GM21529 (cell line): ENCODE results near the gene MYO5A.

Experiments used
- ATAC-seq: cut with Tn5 transposase; IDR thresholded peaks from one replicate; pipeline ENCODE4 v1.9.1; 2021; ENCODE audit not compliant: unreplicated experiment

MYO5A gene

DNA sequence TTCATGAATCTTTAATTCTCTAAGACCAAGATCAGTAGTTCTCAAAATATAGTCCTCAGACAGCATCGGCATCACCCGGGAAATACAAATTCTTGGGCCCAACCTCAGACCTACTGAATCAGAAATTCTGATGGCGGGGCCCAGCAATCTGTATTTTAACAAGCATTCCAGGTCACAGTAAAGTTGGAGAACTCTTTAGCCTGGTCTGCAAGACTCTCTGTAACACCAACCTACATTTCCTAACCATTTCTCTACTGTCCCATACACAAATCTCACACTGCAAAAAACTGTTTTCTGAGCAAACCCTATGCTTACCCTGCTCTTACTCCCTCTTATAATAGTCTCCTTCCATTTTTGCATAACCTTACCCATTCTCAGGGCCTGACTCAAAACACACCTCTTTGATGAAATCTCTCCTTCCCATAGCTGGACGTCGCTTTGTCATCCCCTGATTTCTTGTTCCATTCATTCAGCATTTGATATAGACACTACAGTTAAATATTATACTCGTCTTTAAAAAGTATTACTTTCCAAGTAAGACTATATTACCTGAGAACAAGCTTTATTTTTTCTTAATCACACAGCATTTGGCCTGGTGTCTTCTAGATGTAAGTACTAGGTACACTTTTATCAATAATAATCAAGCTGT lies 149.8 kb downstream of the MYO5A start:
- ATAC-seq = peak; percentile 60

DNA sequence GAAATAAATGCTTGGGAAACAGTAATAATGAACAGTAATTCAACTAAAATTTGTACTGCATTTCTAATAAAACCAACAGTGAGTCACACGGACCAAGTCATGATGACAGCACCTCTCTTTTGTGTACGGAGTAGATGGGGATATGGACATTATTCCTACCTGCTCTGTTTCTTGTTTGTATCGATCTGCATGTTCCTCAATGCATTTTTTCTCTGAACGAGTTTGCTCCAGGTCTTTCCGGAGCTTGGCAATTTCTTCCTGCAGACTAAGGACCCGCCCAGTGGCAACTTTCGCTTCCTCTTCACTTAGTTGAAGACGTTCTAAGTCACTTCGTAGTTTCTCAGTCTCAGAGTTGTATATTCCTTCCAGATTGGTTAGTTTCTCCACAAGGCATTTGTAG lies 158.7 kb downstream of the MYO5A start:
- ATAC-seq = peak; percentile 82

DNA sequence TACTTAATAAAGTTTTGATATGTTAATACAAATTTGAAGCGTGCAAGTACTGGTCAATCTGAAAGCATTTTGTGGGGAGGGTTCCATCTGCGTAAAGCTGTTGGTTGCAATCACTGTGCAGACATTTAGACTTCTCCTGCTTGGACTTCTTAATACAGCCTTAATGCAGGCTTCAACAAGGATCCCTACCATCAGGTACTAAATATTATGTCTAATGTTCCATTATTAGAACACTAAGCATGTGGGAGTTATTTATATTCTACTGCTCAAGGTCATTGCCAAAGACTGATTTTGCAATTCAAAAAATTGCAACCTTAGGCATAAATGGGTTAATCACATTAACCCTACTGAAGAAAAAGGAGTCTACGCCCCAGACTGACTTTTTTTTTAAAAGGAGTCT lies 159.2 kb downstream of the MYO5A start:
- ATAC-seq = no peak

DNA sequence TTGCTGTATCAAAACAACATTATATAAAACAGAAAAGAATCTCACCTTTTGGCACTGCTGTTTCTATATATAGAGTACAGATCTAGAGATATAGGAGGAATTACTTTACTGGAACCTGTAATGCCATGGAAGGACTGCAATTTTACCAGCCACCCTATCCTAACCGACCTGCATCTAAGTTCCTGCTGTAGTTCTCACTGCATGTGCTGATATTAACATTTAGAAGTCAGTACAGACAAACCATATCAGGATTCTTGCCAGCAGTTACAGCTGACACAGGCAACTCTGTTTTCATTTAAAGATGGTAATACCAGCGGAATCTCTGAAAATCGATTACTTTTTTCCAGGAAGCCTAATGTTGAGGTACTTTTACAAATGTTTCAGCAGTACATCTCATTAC lies 159.7 kb downstream of the MYO5A start:
- no peak for ATAC-seq

GRCh38 chr15:52368402-52368801 lies 160.3 kb downstream of the MYO5A start:
- ATAC-seq = no peak

- ATAC-seq = no peak
These were observed 166.2 kb downstream of the MYO5A start for GRCh38 chr15:52362497-52362896.

- no peak for ATAC-seq
These were observed 166.6 kb downstream of the MYO5A start for GRCh38 chr15:52361975-52362494.

DNA sequence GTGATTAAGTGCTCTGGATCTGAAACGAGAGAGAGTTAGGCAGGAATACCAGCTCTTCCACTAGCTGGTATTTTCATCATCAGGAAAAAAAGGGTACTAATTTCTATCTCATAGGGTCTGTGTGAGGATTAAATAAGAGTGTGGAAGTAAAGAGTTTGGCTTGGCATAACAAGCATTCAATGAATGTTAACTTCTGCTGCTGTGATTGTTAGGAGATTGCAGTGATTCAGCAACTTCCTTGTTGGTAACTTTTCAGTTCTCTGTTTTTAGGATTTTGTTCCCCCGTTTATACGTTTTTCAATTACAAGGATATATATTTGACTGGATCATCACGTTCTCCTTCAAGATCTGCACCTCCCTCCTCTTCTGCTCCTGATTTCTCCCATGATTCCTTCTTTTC lies 167.2 kb downstream of the MYO5A start:
- no peak for ATAC-seq

DNA sequence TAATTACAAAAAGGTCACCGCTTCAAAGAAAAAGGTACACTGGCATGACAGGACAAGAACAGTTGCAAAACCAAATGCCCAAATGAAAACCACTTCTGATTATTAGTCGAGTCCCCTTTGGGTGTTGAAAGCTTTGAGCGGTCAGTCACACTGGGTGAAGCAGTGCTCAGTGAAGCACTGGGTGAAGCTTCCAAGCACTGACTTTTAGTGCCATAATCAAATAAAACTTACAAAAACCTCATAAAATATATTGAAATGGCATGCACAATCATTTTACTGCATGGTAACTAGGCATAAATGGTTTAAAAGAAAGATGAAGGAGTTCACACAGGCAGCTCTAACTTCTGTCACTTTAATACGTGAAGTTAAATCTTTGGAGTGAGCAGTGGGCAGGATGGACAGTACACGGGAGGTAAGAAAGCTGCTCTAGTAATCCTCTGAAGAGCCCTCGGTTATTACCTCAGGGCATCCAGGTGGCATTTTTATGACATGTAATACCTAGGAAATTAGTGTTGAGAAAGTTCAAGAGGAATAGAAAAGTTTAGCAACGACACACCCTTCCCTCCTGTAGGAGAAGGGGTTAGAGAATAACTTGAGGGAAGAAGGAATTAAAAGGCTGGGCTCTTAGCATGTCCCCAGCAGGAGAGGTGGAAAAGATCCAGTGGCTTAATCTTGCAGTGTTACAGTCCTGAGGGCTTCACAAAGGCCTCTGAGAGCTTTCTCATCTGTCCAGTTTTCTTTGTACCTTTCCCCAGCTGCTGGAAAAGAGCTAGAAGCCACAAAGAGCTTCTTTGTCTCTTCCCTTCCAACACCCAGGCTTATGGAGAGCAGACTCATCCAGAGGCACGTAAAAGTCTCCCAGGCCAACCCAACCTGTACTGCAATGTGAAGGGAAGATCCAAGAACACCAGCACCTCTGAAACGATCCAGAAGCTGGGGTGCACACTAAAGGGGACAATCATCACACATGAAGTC lies 168.2 kb downstream of the MYO5A start:
- no peak for ATAC-seq

GRCh38 chr15:52359722-52360121 lies 169.0 kb downstream of the MYO5A start:
- ATAC-seq = no peak

GRCh38 chr15:52357949-52358348 lies 170.7 kb downstream of the MYO5A start:
- no peak for ATAC-seq

DNA sequence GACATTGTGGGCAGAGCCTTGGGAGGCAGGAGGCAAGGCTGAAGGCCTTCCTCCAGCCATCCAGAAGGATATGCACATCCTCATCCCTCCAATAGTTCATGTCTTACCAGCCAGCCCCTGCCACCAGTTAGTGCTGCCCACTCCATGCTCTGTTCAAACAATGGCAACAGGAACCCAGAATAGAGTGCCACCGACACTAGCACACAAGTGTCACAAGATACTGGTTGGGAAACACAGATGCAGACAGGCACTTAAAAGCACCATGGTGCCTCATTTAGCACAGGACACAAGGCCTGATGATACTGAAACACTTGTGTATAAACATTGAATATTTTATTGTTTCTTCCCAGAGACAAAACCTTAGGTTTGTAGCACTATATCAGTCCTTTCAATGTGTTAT lies 176.6 kb downstream of the MYO5A start:
- no peak for ATAC-seq

GRCh38 chr15:52351206-52351908 lies 177.3 kb downstream of the MYO5A start:
- ATAC-seq = no peak

GRCh38 chr15:52350423-52350822 lies 178.3 kb downstream of the MYO5A start:
- ATAC-seq = no peak

DNA sequence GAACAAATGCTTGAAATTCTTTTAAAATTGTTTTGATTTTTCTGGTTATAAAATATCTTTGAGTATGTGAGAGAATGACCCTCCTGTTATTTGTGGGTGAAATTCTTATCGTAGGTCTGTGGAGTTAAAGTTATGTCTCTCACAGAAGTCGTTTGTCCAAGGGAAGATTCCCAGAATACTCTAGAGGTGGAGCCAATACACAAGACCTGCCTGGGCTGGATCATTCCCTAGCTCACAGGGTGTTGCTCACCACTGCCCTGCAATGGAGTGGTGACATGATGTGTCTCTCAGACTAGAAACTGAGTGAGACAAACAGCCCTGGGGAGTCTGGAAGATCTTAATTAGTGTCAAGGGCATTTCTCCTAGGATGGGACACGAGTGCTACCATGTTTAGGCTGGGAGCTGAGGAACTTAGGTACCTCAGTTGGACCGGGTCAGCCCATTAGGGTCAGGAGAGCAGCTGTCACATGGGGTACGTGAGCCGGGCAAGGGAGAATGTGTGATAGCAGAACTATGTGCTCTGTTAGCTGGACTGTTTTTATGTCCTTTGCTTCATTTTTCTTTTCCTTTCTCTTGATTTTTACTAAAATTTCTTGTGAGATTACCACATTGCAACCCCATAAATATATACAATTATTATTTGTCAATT lies 179.5 kb downstream of the MYO5A start:
- no peak for ATAC-seq

DNA sequence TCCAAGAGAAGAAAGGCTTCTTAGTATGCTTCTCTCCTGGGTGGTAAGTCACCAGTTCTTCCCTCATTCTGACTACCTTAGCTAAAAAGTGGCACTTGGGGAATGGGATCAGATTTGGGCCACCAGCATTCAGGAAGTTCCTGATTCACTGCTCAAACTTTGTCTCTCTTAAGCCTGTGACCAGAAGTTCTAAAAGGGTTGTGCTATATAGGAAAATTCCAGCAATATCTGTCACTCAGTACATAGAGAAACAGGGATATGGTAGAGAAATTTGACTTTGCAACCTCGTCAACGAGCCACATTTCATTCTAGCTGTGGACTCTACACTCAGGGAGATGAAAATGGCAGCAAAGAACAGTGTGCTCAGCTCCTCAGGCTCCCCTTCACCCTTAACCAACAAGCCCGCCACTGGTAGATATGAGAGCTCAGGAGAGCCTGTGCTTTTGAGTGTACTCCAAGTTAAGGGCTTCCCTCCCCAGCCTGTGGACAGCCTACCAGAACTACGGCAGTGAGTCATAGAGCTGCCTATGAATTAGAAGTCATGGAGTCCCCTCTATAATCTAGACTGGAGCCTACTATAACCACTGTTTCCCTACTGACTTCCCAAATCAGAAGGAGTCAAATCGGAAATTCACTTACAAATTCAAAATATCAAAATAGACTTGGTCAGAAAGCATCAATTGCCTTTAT lies 180.5 kb downstream of the MYO5A start:
- ATAC-seq = no peak

DNA sequence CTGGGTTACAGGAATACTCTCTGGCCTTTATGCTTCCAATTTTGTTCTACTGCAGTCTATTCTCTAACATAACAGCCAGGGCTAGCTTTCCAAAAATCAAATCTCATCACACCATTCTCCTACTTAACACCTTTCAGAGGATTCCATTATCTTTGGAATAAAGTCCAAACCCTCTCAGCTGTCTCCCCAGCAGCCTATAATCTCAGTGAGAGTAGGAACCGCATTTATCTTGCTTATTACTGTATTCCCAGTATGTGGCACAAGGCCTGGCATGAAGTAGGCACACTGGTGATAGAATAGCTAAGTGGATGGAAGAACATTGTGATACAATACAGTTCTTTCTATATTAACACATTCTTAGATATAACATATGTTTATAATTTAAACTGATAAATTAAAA lies 184.1 kb downstream of the MYO5A start:
- no peak for ATAC-seq

DNA sequence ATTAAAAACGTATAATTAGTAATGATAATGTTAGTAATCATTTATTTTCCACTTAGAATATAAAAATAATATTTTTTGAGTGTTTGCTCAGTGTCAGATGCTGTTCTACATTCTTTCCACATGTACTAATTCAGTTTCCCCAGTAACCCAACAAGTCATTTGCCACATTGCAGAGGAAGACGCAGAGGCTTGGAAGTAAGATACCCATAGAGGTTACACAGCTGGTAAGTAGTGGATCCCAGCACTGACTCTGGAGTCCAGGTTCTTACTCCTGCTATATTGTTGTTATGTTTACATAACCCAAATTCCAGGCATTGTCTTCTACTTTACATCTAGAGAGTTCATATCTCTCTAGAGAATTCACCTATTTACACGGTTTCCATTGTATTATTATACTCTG lies 184.8 kb downstream of the MYO5A start:
- ATAC-seq = no peak

DNA sequence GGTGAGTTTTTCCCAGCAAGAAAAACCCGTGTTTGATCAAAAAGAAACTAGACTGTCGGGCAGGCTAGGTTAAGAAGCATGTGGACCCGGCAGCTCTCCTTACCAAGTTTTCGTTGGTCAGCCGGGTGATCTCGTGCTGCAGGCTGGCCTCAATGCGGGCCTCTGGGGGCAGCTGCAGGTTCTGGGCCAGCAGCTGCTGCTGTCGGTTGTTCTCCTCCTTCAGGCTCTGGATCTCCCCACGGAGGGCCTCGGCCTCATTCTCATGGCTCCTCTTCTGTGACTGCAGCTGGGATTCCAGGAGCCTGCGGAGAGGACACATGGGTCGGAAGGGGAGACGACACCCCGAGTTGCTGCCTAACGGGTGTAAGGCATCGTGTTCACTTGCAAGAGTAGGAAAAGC lies 188.6 kb downstream of the MYO5A start:
- ATAC-seq = no peak

- ATAC-seq = no peak
These were observed 189.8 kb downstream of the MYO5A start for GRCh38 chr15:52338891-52339290.
